ENCODE data around the gene LRRC36.

- TF ChIP-seq CTCF (IDR thresholded peaks at IDR 0.05; ENCODE audit: low read depth, low read length) (no peak), EZH2phosphoT487 (IDR thresholded peaks at IDR 0.05; ENCODE audit: low read depth) (no peak)
Measured at GRCh38 chr16:67397036-67397801, 70.6 kb downstream of the LRRC36 start.
